Tibial artery (tissue), 4 donors: Measurements from ENCODE around the gene PCED1B.

Experiments used
- DNase-seq, 2 donors: peaks; one replicate each; pipeline ENCODE4 v3.0.0-alpha.2; 2019
- H3K27ac ChIP-seq, 2 donors: fragments of 200-600 bp; sonication (generic) in 1 of 2; 1 replicate in 1 of 2; 2 replicates in 1 of 2; pipeline ENCODE4 v1.5.1; 2018 to 2019; ENCODE audit warnings: mild to moderate bottlenecking in 1 of 2
- H3K27me3 ChIP-seq, 2 donors: fragments of 200-600 bp; sonication (generic) in 1 of 2; one replicate each; pipeline versions ENCODE4 v1.5.1 to v1.6.0; 2016 to 2019
- H3K36me3 ChIP-seq, 3 donors: fragments of 200-600 bp; sonication (generic) in 2 of 3; one replicate each; pipeline ENCODE4 v1.5.1; 2016 to 2019; ENCODE audit warnings: mild to moderate bottlenecking in 2 of 3
- H3K4me1 ChIP-seq, 4 donors: fragments of 200-600 bp; sonication (generic) in 2 of 4; 1 replicate in 3 of 4; 2 replicates in 1 of 4; pipeline ENCODE4 v1.5.1; 2016 to 2019
- H3K4me3 ChIP-seq, 2 donors: fragments of 200-600 bp; sonication (generic) in 1 of 2; 1 replicate in 1 of 2; 2 replicates in 1 of 2; pipeline ENCODE4 v1.5.1; 2018 to 2019; ENCODE audit warnings: mild to moderate bottlenecking in 2 of 2
- H3K9me3 ChIP-seq, 3 donors: fragments of 200-600 bp; sonication (generic) in 1 of 3; one replicate each; pipeline ENCODE4 v1.5.1; 2016 to 2019
- CTCF ChIP-seq, 2 experiments: fragments of 200-600 bp in 1 of 2; fragments of 450-650 bp in 1 of 2; IDR thresholded peaks; one replicate each; pipeline ENCODE4 v1.5.1; 2017 to 2019; ENCODE audit warnings: antibody characterized with exemption in 2 of 2, mild to moderate bottlenecking in 1 of 2, moderate library complexity in 1 of 2
- intact Hi-C: fragments of 100-400 bp; cut with DNase I; formaldehyde crosslinking; loops from one replicate; pipeline ENCODE4 v1.15.0; 2023; ENCODE audit warnings: low total_unique reads

PCED1B gene

GRCh38 chr12:47209014-47209413, 129.6 kb downstream of the PCED1B start:
- no peak overlapping the region for H3K27ac ChIP-seq

DNA sequence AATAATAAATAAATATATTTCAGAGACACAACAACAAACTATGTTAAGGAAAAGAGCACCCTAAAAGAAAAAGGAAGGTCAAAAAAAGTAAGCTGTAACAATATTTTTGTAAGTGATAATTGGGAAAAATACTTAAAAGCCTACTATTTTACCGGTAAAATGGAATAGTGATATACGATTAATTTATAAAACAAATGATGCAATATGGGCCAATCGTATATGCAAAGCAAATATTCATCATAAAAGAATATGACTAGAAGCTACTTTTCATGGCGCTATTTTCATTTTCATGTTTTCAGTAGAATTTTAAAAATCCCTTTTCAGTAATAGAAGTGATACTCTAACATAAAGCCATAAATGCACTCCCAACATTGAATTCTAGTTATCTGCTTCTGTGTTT, 131.4 kb downstream of the PCED1B start:
- intact Hi-C loops, result no loop called here
- no peak overlapping the region for H3K27ac ChIP-seq

More at GRCh38 chr12:47209014-47209413, 129.6 kb downstream of the PCED1B start:
- intact Hi-C loops, result no loop called here
- H3K4me1 ChIP-seq, result no peaks in the 10 kb centered on the region
- DNase-seq, result no peak
- no peak overlapping the region for H3K4me3 ChIP-seq
- no peak for TF ChIP-seq CTCF (IDR thresholded peaks at IDR 0.05)
- H3K27me3 ChIP-seq, result no peaks in the 10 kb centered on the region
- no peaks in the 10 kb centered on the region for H3K9me3 ChIP-seq
- no peaks in the 10 kb centered on the region for H3K36me3 ChIP-seq

GRCh38 chr12:47212701-47213039, 133.2 kb downstream of the PCED1B start:
- intact Hi-C loops, result no loop called here
- Histone ChIP-seq H3K4me1 (no peaks in the 10 kb centered on the region), H3K9me3 (no peaks in the 10 kb centered on the region), H3K27me3 (no peaks in the 10 kb centered on the region), H3K27ac (no peak overlapping the region), H3K36me3 (peaks cover 0 to 4% (median 0%) of the 10 kb centered on the region in 3 donors), H3K4me3 (no peak overlapping the region)
- no peak for DNase-seq
- no peak for TF ChIP-seq CTCF (IDR thresholded peaks at IDR 0.05)

More for the DNA sequence above, 131.4 kb downstream of the PCED1B start:
- H3K27me3 ChIP-seq, result no peaks in the 10 kb centered on the region
- H3K36me3 ChIP-seq, result no peaks in the 10 kb centered on the region
- DNase-seq, result no peak
- no peaks in the 10 kb centered on the region for H3K9me3 ChIP-seq
- no peak for TF ChIP-seq CTCF (IDR thresholded peaks at IDR 0.05)
- no peaks in the 10 kb centered on the region for H3K4me1 ChIP-seq
- no peak overlapping the region for H3K4me3 ChIP-seq

GRCh38 chr12:47213396-47213795, 134.0 kb downstream of the PCED1B start:
- intact Hi-C loops, result no loop called here
- DNase-seq, result no peak
- H3K27me3 ChIP-seq, result no peaks in the 10 kb centered on the region
- no peaks in the 10 kb centered on the region for H3K9me3 ChIP-seq
- no peaks in the 10 kb centered on the region for H3K4me1 ChIP-seq
- no peak overlapping the region for H3K4me3 ChIP-seq
- no peak for TF ChIP-seq CTCF (IDR thresholded peaks at IDR 0.05)
- H3K27ac ChIP-seq, result no peak overlapping the region
- peaks cover 0 to 4% (median 0%) of the 10 kb centered on the region in 3 donors for H3K36me3 ChIP-seq

DNA sequence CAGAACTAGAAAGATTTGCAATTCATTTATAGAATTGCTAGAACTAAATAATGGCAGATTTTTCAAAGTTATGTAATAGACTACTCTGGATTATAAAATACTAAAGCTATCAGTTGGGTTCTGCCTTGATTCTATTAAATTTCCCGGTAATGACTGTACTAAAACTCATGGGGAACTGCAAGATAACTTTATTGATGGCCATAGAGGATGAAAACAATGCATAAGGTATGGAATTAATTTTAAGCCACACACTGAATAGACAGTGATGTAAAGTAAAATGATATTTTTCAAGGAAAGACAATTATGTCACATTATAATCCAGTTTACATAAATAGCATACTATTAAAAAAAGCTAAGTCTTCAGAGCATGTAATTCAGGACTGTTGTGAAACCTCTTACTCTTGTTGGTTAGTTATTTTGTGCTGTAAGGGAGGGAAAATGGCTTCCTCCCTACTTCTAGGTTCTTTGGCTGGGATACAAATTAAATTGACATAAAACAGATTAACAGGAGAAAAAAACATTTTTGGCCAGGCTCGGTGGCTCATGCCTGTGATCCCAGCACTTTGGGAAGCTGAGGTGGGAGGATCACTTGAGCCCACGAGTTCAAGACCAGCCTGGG, 134.7 kb downstream of the PCED1B start:
- intact Hi-C loops, result no loop called here
- Histone ChIP-seq H3K27me3 (no peaks in the 10 kb centered on the region), H3K4me3 (no peak overlapping the region), H3K9me3 (no peaks in the 10 kb centered on the region), H3K36me3 (peaks cover 0 to 4% (median 0%) of the 10 kb centered on the region in 3 donors), H3K27ac (no peak overlapping the region), H3K4me1 (no peaks in the 10 kb centered on the region)
- TF ChIP-seq CTCF (IDR thresholded peaks at IDR 0.05), result no peak
- DNase-seq, result no peak

DNA sequence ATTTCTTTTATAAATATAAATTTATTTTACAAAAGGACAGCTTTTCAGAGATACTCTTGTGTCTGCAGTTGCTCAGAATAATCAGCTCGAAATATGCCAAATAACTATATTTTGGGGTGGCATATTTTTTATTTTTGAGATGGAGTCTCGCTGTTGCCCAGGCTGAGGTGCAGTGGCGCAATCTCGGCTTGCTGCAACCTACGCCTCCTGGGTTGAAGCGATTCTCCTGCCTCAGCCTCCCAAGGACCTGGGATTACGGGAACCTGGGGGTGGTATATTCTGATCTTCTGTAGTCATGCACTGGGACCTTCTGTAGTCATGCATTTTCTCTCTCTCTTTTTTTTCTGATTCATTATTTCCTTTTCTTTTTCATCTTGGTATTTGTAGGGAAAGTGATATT, 135.3 kb downstream of the PCED1B start:
- Histone ChIP-seq H3K4me1 (no peaks in the 10 kb centered on the region), H3K27ac (no peak overlapping the region), H3K9me3 (no peaks in the 10 kb centered on the region), H3K27me3 (no peaks in the 10 kb centered on the region), H3K36me3 (peaks cover 0 to 4% (median 0%) of the 10 kb centered on the region in 3 donors), H3K4me3 (no peak overlapping the region)
- TF ChIP-seq CTCF (IDR thresholded peaks at IDR 0.05), result no peak
- DNase-seq, result no peak
- intact Hi-C loops, result no loop called here
